SH-SY5Y (cell line): ENCODE data around the gene OPCML.

Experiments used
- GATA2 ChIP-seq: IDR thresholded peaks from 2 replicates; pipeline ENCODE4 v1.6.1; 2011; ENCODE audit warnings: mild to moderate bottlenecking, low read depth, low read length
- GATA3 ChIP-seq: IDR thresholded peaks from 2 replicates; pipeline ENCODE4 v1.6.1; 2011; ENCODE audit warnings: low read depth, mild to moderate bottlenecking, low read length, moderate library complexity

Gene OPCML

GRCh38 chr11:132691848-132692550 is 840.3 kb downstream of the OPCML start:
- TF ChIP-seq GATA3 (no peak), GATA2 (no peak)

GRCh38 chr11:132686886-132687285 is 845.4 kb downstream of the OPCML start:
- TF ChIP-seq GATA3 (no peak), GATA2 (no peak)

- TF ChIP-seq GATA3 (no peak), GATA2 (no peak)
Observed at GRCh38 chr11:132685174-132685611, 847.1 kb downstream of the OPCML start.

- TF ChIP-seq GATA2 (no peak), GATA3 (no peak)
Observed at GRCh38 chr11:132683602-132684001, 848.7 kb downstream of the OPCML start.

- TF ChIP-seq GATA3 (no peak), GATA2 (no peak)
Observed at GRCh38 chr11:132681971-132682370, 850.3 kb downstream of the OPCML start.

- TF ChIP-seq GATA2: no peak
- no peak for TF ChIP-seq GATA3
Observed at GRCh38 chr11:132680584-132680983, 851.7 kb downstream of the OPCML start.

- TF ChIP-seq GATA2 (no peak), GATA3 (no peak)
Observed at GRCh38 chr11:132674151-132674550, 858.1 kb downstream of the OPCML start.

GRCh38 chr11:132671851-132672370 is 860.4 kb downstream of the OPCML start:
- TF ChIP-seq GATA3 (no peak), GATA2 (no peak)

- TF ChIP-seq GATA3 (no peak), GATA2 (no peak)
Observed at GRCh38 chr11:132670921-132671675, 861.2 kb downstream of the OPCML start.

GRCh38 chr11:132669949-132670348 is 862.4 kb downstream of the OPCML start:
- TF ChIP-seq GATA3 (no peak), GATA2 (no peak)

GRCh38 chr11:132665205-132665604 is 867.1 kb downstream of the OPCML start:
- TF ChIP-seq GATA2 (no peak), GATA3 (no peak)

GRCh38 chr11:132658696-132659095 is 873.6 kb downstream of the OPCML start:
- TF ChIP-seq GATA3 (no peak), GATA2 (no peak)

GRCh38 chr11:132658004-132658403 is 874.3 kb downstream of the OPCML start:
- TF ChIP-seq GATA2: no peak

- TF ChIP-seq GATA3 (no peak), GATA2 (no peak)
Observed at GRCh38 chr11:132655187-132655855, 877.0 kb downstream of the OPCML start.

- TF ChIP-seq GATA3 (no peak), GATA2 (no peak)
Observed at GRCh38 chr11:132653237-132653636, 879.1 kb downstream of the OPCML start.
